Breast epithelium (tissue), 4 donors: ENCODE data around the gene VSTM2L. TPM values are rescaled to one million over a fixed set of nuclear protein-coding genes. Genes with fewer than 3 reads are reported as not detected.

Experiments
- DNase-seq, 2 donors: peaks; one replicate each; pipeline ENCODE4 v3.0.0-alpha.2; 2019; ENCODE audit warnings: low spot score in 2 of 2
- H3K27ac ChIP-seq, 2 donors: fragments of 200-600 bp; sonication (generic) in 1 of 2; one replicate each; pipeline ENCODE4 v1.5.1; 2016 to 2019; ENCODE audit warnings: mild to moderate bottlenecking in 1 of 2
- H3K27me3 ChIP-seq, 2 donors: fragments of 200-600 bp; sonication (generic) in 1 of 2; one replicate each; pipeline versions ENCODE4 v1.5.1 to v1.6.0; 2017 to 2019; ENCODE audit warnings: control low read depth in 1 of 2, mild to moderate bottlenecking in 1 of 2
- H3K36me3 ChIP-seq: fragments of 200-600 bp; one replicate; pipeline ENCODE4 v1.5.1; 2019
- H3K4me1 ChIP-seq, 2 donors: fragments of 200-600 bp; sonication (generic); one replicate each; pipeline ENCODE4 v1.5.1; 2016 to 2019; ENCODE audit warnings: control low read depth in 1 of 2
- H3K4me3 ChIP-seq, 3 donors: fragments of 200-600 bp; sonication (generic); 1 replicate in 2 of 3; 2 replicates in 1 of 3; pipeline ENCODE4 v1.5.1; 2016 to 2019; ENCODE audit warnings: mild to moderate bottlenecking in 3 of 3, moderate library complexity in 2 of 3
- H3K9me3 ChIP-seq, 2 donors: fragments of 200-600 bp; sonication (generic) in 1 of 2; one replicate each; pipeline ENCODE4 v1.5.1; 2016 to 2019; ENCODE audit warnings: control low read depth in 1 of 2
- POLR2A ChIP-seq: fragments of 450-650 bp; IDR thresholded peaks from one replicate; pipeline ENCODE4 v1.6.1; 2016; ENCODE audit warnings: antibody characterized with exemption, mild to moderate bottlenecking, moderate library complexity
- POLR2AphosphoS5 ChIP-seq, 3 donors: sonication (generic); formaldehyde crosslinking; IDR thresholded peaks; one replicate each; pipeline ENCODE4 v1.6.1; 2017; ENCODE audit warnings: antibody characterized with exemption in 3 of 3
- intact Hi-C: fragments of 100-400 bp; cut with DNase I; formaldehyde crosslinking; loops from one replicate; pipeline ENCODE4 v1.15.1; 2023; ENCODE audit warnings: low total_unique reads
- total RNA-seq, 3 donors: library from RNA; depleted of rRNA; stranded (reverse); fragments of >200 nt; gene quantifications; one replicate each; pipeline ENCODE4 v1.1.0, GENCODE V29; 2016
- TF ChIP-seq, protein P1 (sequence below), 3 donors: fragments of 450-650 bp; IDR thresholded peaks; one replicate each; pipeline ENCODE4 v1.5.1; 2016 to 2017; ENCODE audit warnings: antibody characterized with exemption in 3 of 3, mild to moderate bottlenecking in 3 of 3, moderate library complexity in 3 of 3

Gene VSTM2L
- total RNA-seq, 3 donors from 2014 or later, result 0.33 to 0.48 (median 0.44) TPM

- intact Hi-C loops, result no loop called here
- peak in 1 of 2 donors; percentile 36 for DNase-seq
- H3K9me3 ChIP-seq, result no peaks in the 10 kb centered on the region
- H3K4me1 ChIP-seq, result no peaks in the 10 kb centered on the region
- H3K36me3 ChIP-seq, result peaks cover 7% of the 10 kb centered on the region
- TF ChIP-seq, protein P1, sequence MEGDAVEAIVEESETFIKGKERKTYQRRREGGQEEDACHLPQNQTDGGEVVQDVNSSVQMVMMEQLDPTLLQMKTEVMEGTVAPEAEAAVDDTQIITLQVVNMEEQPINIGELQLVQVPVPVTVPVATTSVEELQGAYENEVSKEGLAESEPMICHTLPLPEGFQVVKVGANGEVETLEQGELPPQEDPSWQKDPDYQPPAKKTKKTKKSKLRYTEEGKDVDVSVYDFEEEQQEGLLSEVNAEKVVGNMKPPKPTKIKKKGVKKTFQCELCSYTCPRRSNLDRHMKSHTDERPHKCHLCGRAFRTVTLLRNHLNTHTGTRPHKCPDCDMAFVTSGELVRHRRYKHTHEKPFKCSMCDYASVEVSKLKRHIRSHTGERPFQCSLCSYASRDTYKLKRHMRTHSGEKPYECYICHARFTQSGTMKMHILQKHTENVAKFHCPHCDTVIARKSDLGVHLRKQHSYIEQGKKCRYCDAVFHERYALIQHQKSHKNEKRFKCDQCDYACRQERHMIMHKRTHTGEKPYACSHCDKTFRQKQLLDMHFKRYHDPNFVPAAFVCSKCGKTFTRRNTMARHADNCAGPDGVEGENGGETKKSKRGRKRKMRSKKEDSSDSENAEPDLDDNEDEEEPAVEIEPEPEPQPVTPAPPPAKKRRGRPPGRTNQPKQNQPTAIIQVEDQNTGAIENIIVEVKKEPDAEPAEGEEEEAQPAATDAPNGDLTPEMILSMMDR (IDR thresholded peaks at IDR 0.05), result peak in 1 of 3 donors; percentile 9
- no peak for TF ChIP-seq POLR2A
- no peak for TF ChIP-seq POLR2AphosphoS5 (IDR thresholded peaks at IDR 0.05)
- H3K27me3 ChIP-seq, result no peaks in the 10 kb centered on the region
- peak overlapping the region in 1 of 2 donors; percentile 15 for H3K27ac ChIP-seq
- no peak overlapping the region for H3K4me3 ChIP-seq
Observed at GRCh38 chr20:37992802-37993409, 90.0 kb downstream of the VSTM2L start.

DNA sequence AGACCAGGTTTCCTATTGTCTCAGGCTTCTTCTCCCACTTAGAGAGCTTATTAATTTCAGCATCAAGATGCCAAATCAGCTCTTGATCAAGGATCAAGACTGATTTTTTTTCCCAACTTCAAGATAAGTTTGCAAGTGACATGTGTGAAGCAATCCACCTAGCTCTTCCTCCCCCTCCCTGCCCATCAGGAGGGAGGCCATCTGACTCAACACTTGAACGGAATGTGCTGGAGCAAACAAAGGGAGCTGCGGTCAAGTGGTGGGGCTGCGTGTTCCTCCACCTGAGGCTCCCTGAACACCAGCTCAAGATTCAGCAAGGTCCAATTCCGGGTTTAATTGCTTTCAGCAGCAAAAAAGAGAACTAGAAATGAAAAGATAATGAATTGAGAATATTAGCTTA is 91.6 kb downstream of the VSTM2L start:
- Histone ChIP-seq H3K4me1 (no peaks in the 10 kb centered on the region), H3K4me3 (no peak overlapping the region), H3K9me3 (no peaks in the 10 kb centered on the region), H3K27ac (no peak overlapping the region), H3K27me3 (no peaks in the 10 kb centered on the region), H3K36me3 (peaks cover 7% of the 10 kb centered on the region)
- intact Hi-C loops, result no loop called here
- DNase-seq, result no peak
- TF ChIP-seq POLR2A, result no peak
- no peak for TF ChIP-seq POLR2AphosphoS5 (IDR thresholded peaks at IDR 0.05)
- TF ChIP-seq, protein P1 (IDR thresholded peaks at IDR 0.05), result no peak

Other genes with a start within 250 kb of the VSTM2L start
- gene CTNNBL1, start 209.1 kb upstream of the VSTM2L start, total RNA-seq, result 10 to 100 TPM; 32.2 to 37.0 (median 32.4) TPM
- 10 to 100 TPM; 10.2 to 20.2 (median 16.7) TPM for gene TTI1, start 130.3 kb downstream of the VSTM2L start, total RNA-seq
- 10 to 100 TPM; 21.4 to 33.8 (median 31.3) TPM for gene RPRD1B, start 130.6 kb downstream of the VSTM2L start, total RNA-seq